Keratinocyte (primary cell): ENCODE measurements around the gene EPHB6.

Source experiments
- EZH2 ChIP-seq: IDR thresholded peaks from one replicate; pipeline ENCODE4 v1.6.1; 2012; ENCODE audit warnings: inconsistent platforms, mild to moderate bottlenecking, low read length, moderate library complexity
- TF ChIP-seq, protein P1 (sequence below), 3 experiments: IDR thresholded peaks in 1 of 3; conservative IDR thresholded peaks in 1 of 3; optimal IDR thresholded peaks in 1 of 3; 2 replicates in 2 of 3; 3 replicates in 1 of 3; pipeline versions ENCODE3 to v1.5.1; 2011; ENCODE audit warnings: low read length in 3 of 3, mild to moderate bottlenecking in 3 of 3, moderate library complexity in 2 of 3, control low read depth in 1 of 3, inconsistent platforms in 1 of 3; ENCODE audit not compliant: insufficient read depth in 2 of 3; ENCODE audit errors: extremely low read depth in 1 of 3

DNA sequence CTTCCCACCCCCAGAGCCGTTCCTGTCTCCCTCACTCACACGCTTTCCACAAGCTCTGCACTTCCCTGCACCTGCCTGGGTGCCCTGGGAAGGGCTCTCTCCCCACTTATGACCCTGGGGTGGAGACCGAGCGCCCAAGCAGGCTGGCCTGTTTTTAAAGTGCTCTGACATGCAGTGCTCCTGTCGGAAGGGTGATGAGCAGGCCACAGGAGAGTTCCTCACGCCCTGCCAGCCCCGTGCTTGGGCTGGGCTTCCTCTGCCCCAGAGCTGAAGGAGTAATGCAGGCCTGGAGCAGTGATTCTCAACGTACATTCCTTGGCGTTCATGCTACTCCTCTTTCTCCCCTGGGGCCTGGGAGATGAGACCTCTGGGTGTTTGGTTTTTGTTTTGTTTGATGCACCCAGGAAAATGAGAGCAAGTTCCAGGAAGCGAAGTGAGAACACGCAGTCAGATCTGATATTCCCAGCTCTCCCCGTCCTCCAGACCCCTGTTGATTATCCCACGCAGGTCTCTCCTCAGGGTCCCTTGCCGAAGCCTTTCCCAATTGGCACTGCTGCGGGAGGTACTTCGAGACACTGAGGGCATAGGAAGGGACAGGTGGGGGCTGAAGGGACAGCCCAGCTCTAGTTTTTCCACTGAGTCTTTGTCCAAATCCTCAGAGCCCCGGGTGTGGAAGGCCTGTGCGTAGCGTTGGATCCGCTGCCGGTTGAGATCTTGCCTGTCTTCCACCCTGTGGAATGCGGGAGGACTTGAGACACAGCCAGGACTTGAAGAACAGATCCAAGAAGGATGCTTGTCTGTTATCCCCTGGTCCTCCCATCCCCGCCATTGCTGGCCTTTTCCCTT is 16.6 kb downstream of the EPHB6 start:
- TF ChIP-seq, protein P1, sequence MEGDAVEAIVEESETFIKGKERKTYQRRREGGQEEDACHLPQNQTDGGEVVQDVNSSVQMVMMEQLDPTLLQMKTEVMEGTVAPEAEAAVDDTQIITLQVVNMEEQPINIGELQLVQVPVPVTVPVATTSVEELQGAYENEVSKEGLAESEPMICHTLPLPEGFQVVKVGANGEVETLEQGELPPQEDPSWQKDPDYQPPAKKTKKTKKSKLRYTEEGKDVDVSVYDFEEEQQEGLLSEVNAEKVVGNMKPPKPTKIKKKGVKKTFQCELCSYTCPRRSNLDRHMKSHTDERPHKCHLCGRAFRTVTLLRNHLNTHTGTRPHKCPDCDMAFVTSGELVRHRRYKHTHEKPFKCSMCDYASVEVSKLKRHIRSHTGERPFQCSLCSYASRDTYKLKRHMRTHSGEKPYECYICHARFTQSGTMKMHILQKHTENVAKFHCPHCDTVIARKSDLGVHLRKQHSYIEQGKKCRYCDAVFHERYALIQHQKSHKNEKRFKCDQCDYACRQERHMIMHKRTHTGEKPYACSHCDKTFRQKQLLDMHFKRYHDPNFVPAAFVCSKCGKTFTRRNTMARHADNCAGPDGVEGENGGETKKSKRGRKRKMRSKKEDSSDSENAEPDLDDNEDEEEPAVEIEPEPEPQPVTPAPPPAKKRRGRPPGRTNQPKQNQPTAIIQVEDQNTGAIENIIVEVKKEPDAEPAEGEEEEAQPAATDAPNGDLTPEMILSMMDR (optimal IDR thresholded peaks at IDR 0.05 in 1 of 3, IDR thresholded peaks at IDR 0.05 in 1 of 3, conservative IDR thresholded peaks at IDR 0.05 in 1 of 3; ENCODE audit: extremely low read depth in 1 of 3, insufficient read depth in 2 of 3, low read length in 3 of 3) = no peak
- TF ChIP-seq EZH2 = no peak
